HEK293T (cell line): Measurements from ENCODE around the gene PLD1.
A peak's percentile ranks its signal among the peaks of the same experiment; 100 is the strongest.

Source experiments
- CTCF ChIA-PET: fragments of 350-600 bp; formaldehyde crosslinking; extraction: SDS; loops from one replicate; lab custom pipeline; 2021; ENCODE audit warnings: antibody characterized with exemption, inconsistent platforms; lab: Yijun Ruan, JAX
- POLR2A ChIA-PET: fragments of 350-600 bp; formaldehyde crosslinking; extraction: SDS; loops from one replicate; lab custom pipeline; 2020; ENCODE audit warnings: antibody characterized with exemption, inconsistent platforms; lab: Yijun Ruan, JAX
- DNase-seq: peaks from one replicate; pipeline ENCODE4 v3.0.0; 2012; ENCODE audit warnings: mixed read lengths; ENCODE audit errors: extremely low spot score
- ARNT ChIP-seq: fragments of 450-650 bp; IDR thresholded peaks from 2 replicates; pipeline ENCODE4 v1.6.1; 2017; ENCODE audit warnings: mild to moderate bottlenecking
- BHLHE40 ChIP-seq: fragments of 450-650 bp; IDR thresholded peaks from 2 replicates; pipeline ENCODE4 v1.6.1; 2016; ENCODE audit warnings: mild to moderate bottlenecking, moderate library complexity, borderline replicate concordance
- CTBP1 ChIP-seq: fragments of 450-650 bp; IDR thresholded peaks from 2 replicates; pipeline ENCODE4 v1.6.1; 2016; ENCODE audit warnings: borderline replicate concordance
- ELF4 ChIP-seq: fragments of 450-650 bp; IDR thresholded peaks from 2 replicates; pipeline ENCODE4 v1.6.1; 2017; ENCODE audit warnings: antibody characterized with exemption
- FOXA1 ChIP-seq: fragments of 450-650 bp; IDR thresholded peaks from 2 replicates; pipeline ENCODE4 v1.6.1; 2016; ENCODE audit warnings: mild to moderate bottlenecking
- FOXK2 ChIP-seq: fragments of 450-650 bp; IDR thresholded peaks from 2 replicates; pipeline ENCODE4 v1.6.1; 2016; ENCODE audit warnings: mild to moderate bottlenecking
- FOXM1 ChIP-seq: fragments of 450-650 bp; IDR thresholded peaks from 2 replicates; pipeline ENCODE4 v1.6.1; 2017; ENCODE audit warnings: mild to moderate bottlenecking, borderline replicate concordance
- HDGF ChIP-seq: fragments of 450-650 bp; IDR thresholded peaks from 2 replicates; pipeline ENCODE4 v1.6.1; 2017; ENCODE audit warnings: antibody characterized with exemption, borderline replicate concordance
- L3MBTL2 ChIP-seq: fragments of 450-650 bp; conservative IDR thresholded peaks from 2 replicates; pipeline ENCODE4 v1.6.1; 2016; ENCODE audit warnings: mild to moderate bottlenecking
- LEF1 ChIP-seq: fragments of 450-650 bp; IDR thresholded peaks from 2 replicates; pipeline ENCODE4 v1.6.1; 2017; ENCODE audit warnings: mild to moderate bottlenecking, borderline replicate concordance
- NFRKB ChIP-seq: fragments of 450-650 bp; IDR thresholded peaks from 2 replicates; pipeline ENCODE4 v1.6.1; 2016; ENCODE audit warnings: mild to moderate bottlenecking, moderate library complexity
- SP1 ChIP-seq: fragments of 450-650 bp; IDR thresholded peaks from 2 replicates; pipeline ENCODE4 v1.6.1; 2017
- SUZ12 ChIP-seq: fragments of 450-650 bp; IDR thresholded peaks from 2 replicates; pipeline ENCODE4 v1.6.1; 2016; ENCODE audit warnings: mild to moderate bottlenecking
- TARDBP ChIP-seq: fragments of 450-650 bp; IDR thresholded peaks from 2 replicates; pipeline ENCODE4 v1.6.1; 2016
- ZNF384 ChIP-seq: fragments of 450-650 bp; IDR thresholded peaks from 2 replicates; pipeline ENCODE4 v1.6.1; 2016
- TF ChIP-seq, protein P1 (sequence below): fragments of 450-650 bp; IDR thresholded peaks from 2 replicates; pipeline ENCODE4 v1.6.1; 2016

PLD1 gene

DNA sequence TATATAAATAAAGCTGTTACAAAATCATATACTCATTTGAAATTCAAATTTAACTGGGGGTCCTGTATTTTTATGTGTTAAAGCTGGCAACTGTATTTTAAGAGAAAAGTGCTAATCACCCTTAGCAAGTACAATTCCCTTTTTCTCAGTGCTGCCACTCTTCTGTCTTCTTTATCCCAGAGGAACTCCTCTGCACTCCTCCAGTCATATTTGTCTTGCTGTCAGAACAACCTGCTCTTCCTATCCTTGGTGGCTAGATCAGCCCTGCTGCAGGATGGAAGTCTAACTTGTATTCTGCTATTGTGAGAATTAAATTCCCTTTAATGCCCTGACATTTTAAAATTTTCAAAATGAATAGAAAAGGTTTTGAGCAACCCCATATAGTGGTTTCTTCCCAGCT lies 226.2 kb downstream of the PLD1 start:
- TF ChIP-seq ARNT (no peak), HDGF (no peak), LEF1 (no peak), FOXM1 (no peak), FOXK2 (no peak), NFRKB (no peak), BHLHE40 (no peak), L3MBTL2 (no peak)
- TF ChIP-seq, protein P1, sequence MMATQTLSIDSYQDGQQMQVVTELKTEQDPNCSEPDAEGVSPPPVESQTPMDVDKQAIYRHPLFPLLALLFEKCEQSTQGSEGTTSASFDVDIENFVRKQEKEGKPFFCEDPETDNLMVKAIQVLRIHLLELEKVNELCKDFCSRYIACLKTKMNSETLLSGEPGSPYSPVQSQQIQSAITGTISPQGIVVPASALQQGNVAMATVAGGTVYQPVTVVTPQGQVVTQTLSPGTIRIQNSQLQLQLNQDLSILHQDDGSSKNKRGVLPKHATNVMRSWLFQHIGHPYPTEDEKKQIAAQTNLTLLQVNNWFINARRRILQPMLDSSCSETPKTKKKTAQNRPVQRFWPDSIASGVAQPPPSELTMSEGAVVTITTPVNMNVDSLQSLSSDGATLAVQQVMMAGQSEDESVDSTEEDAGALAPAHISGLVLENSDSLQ = no peak
- ChIA-PET CTCF (no interaction called here), POLR2A (no interaction called here)
- no peak for DNase-seq

DNA sequence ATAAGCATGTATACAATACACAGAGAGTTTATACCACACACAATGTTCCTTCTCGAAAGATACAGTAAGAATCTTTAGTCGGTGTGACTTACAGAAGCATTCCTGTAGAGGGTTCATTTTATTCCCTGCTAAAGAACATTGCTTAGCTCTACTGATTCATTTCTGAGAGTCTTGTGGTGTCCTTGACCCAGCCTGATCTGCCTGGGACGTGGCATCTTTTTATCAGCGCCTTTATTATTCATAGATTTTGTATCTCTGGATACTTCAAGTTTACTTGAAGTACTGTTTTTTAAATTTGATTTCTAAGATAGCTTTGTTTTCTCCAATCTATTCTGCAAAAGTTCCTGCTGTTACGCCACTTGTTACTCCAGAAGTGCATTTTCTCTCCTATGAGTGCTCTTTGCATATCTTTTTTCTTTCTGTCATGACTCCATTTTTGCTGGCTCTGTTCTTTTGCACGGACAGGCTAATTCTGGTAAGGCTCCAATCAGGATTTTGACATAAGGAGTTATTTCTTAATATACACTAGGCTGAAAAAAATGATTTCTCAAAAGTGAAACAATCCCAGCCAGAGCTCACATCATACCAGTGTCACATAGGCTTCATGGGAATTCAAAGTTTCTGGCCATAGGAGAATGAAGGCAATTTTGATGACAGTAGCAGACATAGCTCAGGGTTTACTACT lies 235.6 kb downstream of the PLD1 start:
- ChIA-PET POLR2A (no interaction called here), CTCF (no interaction called here)
- TF ChIP-seq BHLHE40 (no peak), TARDBP (no peak), LEF1 (no peak), ARNT (no peak), NFRKB (no peak), HDGF (no peak), ELF4 (no peak), SUZ12 (no peak), L3MBTL2 (no peak)
- no peak for DNase-seq

DNA sequence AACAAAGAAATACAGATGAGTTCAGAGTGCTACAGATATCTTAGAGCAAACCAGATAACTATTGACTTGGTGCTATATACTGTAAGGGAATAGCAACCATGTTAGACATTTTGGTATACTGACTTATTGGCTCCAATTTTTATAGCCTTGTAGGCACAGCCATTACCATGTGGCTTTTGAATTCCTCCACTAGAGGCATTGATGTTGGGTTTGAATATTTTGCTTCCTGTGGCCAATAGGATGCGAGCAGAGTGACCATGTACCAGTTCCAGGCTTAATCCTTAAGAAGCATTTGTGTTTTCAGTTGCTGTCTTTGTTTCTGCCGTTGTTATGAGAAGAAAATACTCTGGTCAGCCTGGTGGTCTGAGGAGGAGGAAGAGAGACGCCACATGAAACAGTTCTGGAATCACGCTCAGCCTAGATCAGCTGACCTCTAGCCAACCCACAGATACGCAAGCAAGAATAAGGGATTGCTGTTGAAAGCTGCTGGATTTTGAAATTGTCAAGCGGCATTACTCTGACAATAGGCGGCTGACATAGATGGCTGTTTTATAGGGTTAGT lies 240.6 kb downstream of the PLD1 start:
- CTCF ChIA-PET = no interaction called here
- DNase-seq = no peak

DNA sequence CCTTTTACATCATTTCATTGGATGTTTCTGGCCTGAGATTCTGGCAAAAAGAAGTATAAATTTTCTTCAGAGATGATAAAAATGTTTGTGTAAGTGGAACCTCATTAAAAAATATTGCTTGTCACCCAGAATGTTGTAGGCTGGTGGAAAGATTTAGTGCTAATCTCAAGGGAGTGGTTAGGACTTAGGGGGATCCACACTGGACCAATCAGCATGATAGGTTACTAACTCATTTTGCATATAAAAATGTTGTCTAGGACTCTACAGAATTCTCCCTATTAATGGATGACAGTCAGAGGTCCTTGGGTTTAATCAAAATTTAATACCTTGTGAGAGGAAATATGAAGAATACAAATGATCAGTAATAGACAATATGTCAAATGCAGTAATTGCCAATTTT lies 241.5 kb downstream of the PLD1 start:
- CTCF ChIA-PET = no interaction called here
- POLR2A ChIA-PET = no interaction called here
- DNase-seq = no peak
- no peak for TF ChIP-seq NFRKB
- TF ChIP-seq BHLHE40 = no peak
- no peak for TF ChIP-seq SUZ12
- no peak for TF ChIP-seq LEF1
- no peak for TF ChIP-seq FOXA1
- no peak for TF ChIP-seq TARDBP
- TF ChIP-seq, protein P1 = no peak
- no peak for TF ChIP-seq ARNT
- TF ChIP-seq ZNF384 = no peak
- no peak for TF ChIP-seq FOXK2

More for the DNA sequence above, 240.6 kb downstream of the PLD1 start:
- TF ChIP-seq ARNT = no peak
- no peak for TF ChIP-seq L3MBTL2
- no peak for TF ChIP-seq ELF4
- TF ChIP-seq CTBP1 = no peak
- TF ChIP-seq FOXK2 = no peak
- no peak for TF ChIP-seq SP1
- no peak for TF ChIP-seq TARDBP
- no peak for TF ChIP-seq FOXM1
- no peak for TF ChIP-seq SUZ12
- no peak for TF ChIP-seq LEF1
- TF ChIP-seq HDGF = no peak
- no peak for TF ChIP-seq NFRKB
- no peak for TF ChIP-seq BHLHE40
- POLR2A ChIA-PET = no interaction called here

DNA sequence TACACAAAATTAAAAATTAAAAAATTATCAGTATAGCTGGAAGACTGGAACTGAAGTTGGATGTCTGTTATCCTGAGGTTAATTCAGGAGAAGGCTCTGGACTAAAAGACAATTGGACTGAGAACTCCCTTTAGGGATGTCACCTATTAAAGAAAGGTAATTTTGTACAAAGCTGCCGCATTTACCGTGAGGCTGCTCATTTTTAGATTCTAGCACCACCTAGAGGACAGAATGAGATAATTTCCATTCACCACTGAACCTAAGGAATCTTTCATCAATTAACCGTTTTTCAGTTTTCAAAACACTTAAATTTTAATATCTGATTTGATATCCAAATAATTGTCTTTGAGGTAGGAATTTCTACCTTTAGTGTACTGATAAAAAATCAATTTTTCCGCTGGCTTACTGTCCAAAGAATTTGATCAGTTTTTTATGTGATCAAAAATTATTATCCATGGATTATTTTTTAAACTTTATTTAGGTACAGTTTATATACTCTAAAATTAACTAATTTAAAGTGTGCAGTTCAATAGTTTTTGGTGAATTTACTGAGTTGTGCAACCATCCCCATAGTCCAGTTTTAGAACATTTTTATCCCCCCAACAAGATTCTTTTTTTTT lies 243.4 kb downstream of the PLD1 start:
- ChIA-PET POLR2A (no interaction called here), CTCF (interaction anchor here (0.6 to 1.1 kb wide), 3 partner anchors 517 to 1371 kb away, joined by 3 to 5 read pairs (median 4); no protein-coding TSS in a partner anchor)
- TF ChIP-seq SP1 (no peak), FOXA1 (no peak), SUZ12 (no peak), CTBP1 (no peak)
- DNase-seq = peak; percentile 57

DNA sequence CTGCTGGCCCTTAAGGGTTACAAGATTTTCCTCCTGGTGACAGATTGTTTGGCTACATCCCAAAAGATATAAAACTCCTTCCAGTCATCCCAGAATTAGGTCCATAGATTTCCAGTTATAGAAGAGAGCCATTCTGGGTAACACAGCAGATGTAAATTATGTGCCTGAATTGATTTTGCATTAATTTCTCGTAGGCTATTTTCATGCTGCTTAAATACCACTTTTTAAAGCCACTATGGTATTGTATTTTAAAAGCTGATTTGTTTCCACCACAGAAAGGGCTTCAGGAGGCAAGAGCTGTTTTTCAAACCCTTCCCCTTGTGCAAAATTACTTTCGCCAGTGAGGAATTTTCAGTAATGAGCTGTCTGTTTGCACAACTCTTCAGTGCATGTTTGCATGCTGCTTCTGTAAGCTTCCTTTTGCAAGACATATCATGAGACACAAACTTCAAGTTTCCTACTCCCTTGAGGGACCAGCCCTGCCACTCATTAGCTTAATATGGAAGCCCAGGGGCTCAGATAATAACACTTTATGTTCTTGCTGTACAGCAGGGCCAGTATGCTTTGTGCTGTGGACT lies 244.7 kb downstream of the PLD1 start:
- no peak for DNase-seq
- ChIA-PET POLR2A (no interaction called here), CTCF (interaction anchor here (1.6 kb wide), 1 partner anchor 604 kb away, joined by 5 read pairs; no protein-coding TSS in a partner anchor)
- TF ChIP-seq CTBP1 = no peak
- TF ChIP-seq, protein P1 = no peak
- no peak for TF ChIP-seq FOXA1
- no peak for TF ChIP-seq SP1
- no peak for TF ChIP-seq LEF1
- TF ChIP-seq HDGF = no peak
- TF ChIP-seq ELF4 = no peak
- no peak for TF ChIP-seq TARDBP
- TF ChIP-seq ARNT = no peak
- TF ChIP-seq ZNF384 = no peak
- no peak for TF ChIP-seq NFRKB
- no peak for TF ChIP-seq FOXM1
- TF ChIP-seq L3MBTL2 = no peak
- TF ChIP-seq FOXK2 = no peak
